ENCODE results near the gene STON2. TPM values are rescaled to one million over a fixed set of nuclear protein-coding genes. Genes with fewer than 3 reads are reported as not detected.

The STON2 gene
- total RNA-seq, 2 donors from 2014 or later, result 6.6 to 16.6 TPM

DNA sequence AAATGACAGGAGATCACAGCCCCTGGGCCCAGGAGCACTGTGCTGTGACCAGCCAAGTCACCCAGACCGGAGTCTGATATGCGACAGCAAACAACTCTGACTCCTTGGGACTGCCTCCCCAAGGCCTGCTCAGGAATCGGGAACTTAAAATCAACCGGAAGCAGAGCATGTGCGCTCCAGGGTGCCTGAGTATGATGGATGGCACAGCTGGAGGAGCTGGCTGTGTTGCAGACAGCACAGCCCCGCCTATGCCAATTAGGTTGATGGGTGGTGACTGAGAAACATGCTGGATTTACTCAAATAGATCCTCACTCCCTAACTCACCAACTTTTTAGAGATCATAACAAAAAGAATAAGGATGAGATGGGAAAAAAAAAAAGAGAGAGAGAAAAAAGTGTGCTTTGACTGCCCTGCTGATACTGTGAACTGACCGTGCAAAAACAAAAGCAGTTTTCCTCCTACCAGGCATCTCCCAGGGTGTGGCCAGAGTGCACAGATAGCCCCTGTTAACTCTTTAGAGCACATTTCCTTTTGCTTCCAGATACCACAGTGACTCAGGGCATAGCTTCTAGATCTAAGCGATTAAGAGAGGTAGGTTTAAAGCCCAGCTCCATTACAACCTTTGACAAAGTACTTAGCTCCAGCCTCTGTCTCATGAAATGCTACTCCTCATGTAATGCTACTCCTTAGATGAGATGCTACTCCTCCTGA lies 27.4 kb upstream of the STON2 start:
- Histone ChIP-seq H3K4me1 (no peaks in the 10 kb centered on the region), H3K27me3 (no peaks in the 10 kb centered on the region), H3K36me3 (replicated peaks in 1 of 2; ENCODE audit: insufficient read depth in 1 of 2, low read depth in 2 of 2) (no peaks in the 10 kb centered on the region), H3K9me3 (no peaks in the 10 kb centered on the region), H3K4me3 (no peak overlapping the region), H3K27ac (no peak overlapping the region)
- DNase-seq (peak in 1 of 4 donors; percentile 24), ATAC-seq (no peak)
- intact Hi-C loops (cut with DNase I), result no loop called here
- WGBS, 2 donors, result 45% methylated on average over 7 to 8 of the region's 8 CpGs
- TF ChIP-seq POLR2A (IDR thresholded peaks at IDR 0.05), result no peak
- no peak for TF ChIP-seq CTCF (IDR thresholded peaks at IDR 0.05)

GRCh38 chr14:81423504-81423903 lies 23.4 kb upstream of the STON2 start:
- no peaks in the 10 kb centered on the region for H3K9me3 ChIP-seq
- H3K27ac ChIP-seq, result no peak overlapping the region
- H3K36me3 ChIP-seq (replicated peaks in 1 of 2; ENCODE audit: insufficient read depth in 1 of 2, low read depth in 2 of 2), result no peaks in the 10 kb centered on the region
- DNase-seq, result peak in 2 of 4 donors; percentile 14 to 33
- no peaks in the 10 kb centered on the region for H3K4me1 ChIP-seq
- WGBS, 2 donors, result 64 to 69% methylated on average over 4 to 6 of the region's 6 CpGs
- intact Hi-C loops (cut with DNase I), result no loop called here
- no peak overlapping the region for H3K4me3 ChIP-seq
- no peaks in the 10 kb centered on the region for H3K27me3 ChIP-seq
- peak; percentile 40 for ATAC-seq
- TF ChIP-seq POLR2A (IDR thresholded peaks at IDR 0.05), result no peak
- TF ChIP-seq CTCF (IDR thresholded peaks at IDR 0.05), result no peak

DNA sequence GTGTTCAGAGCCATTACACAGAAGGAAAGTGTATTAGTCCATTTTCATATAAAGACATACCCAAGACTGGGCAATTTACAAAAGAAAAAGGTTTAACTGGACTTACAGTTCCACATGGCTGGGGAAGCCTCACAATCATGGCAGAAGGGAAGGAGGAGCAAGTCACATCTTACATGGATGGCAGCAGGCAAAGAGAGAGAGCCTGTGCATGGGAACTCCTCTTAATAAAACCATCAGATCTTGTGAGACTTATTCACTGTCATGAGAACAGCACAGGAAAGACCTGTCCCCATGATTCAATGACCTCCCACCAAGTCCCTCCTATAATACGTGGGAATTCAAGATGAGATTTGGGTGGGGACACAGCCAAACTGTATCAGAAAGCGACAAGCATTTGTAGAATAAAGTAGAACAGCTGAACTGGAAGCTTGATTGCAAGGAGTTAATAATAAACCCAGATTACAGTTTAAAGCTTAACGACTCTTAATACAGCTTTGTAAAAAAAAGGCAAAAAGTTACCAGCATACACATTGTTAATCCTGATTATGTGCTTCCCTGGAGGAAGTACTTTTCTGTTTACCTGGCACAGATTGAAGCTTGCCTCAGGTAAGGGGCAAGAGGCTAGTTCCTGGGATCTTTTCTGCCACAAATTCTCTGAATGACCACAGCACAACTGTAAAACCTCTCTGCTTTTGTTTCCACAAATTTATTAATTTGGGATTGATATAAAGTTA lies 18.1 kb upstream of the STON2 start:
- H3K4me3 ChIP-seq, result no peak overlapping the region
- H3K36me3 ChIP-seq (replicated peaks in 1 of 2; ENCODE audit: insufficient read depth in 1 of 2, low read depth in 2 of 2), result no peaks in the 10 kb centered on the region
- H3K27me3 ChIP-seq, result no peaks in the 10 kb centered on the region
- H3K27ac ChIP-seq, result no peak overlapping the region
- 40 to 54% methylated on average over 3 of the region's 3 CpGs for WGBS, 2 donors
- no peak for TF ChIP-seq CTCF (IDR thresholded peaks at IDR 0.05)
- TF ChIP-seq POLR2A (IDR thresholded peaks at IDR 0.05), result no peak
- ATAC-seq, result no peak
- intact Hi-C loops (cut with DNase I), result no loop called here
- no peak for DNase-seq
- H3K9me3 ChIP-seq, result no peaks in the 10 kb centered on the region
- H3K4me1 ChIP-seq, result no peaks in the 10 kb centered on the region

DNA sequence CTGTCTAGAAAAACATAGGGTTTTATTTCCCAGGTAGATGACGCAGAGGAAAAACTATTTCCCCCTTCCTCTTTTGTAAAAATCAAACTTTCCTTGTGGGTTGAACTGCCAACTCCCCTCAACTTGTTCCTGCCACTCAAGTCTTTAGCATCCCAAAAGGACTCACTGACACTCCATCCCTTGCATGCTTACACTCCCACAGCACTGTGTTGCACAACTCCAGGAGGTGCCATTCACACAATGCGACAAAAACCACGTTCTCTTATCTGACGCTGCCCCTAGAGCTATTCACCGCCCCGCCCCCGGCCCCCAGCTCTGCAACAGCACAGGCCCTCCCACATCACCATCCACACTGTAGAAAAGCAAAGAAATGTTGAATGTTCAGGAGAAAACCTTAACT lies 16.9 kb upstream of the STON2 start:
- TF ChIP-seq POLR2A (IDR thresholded peaks at IDR 0.05) (no peak), CTCF (IDR thresholded peaks at IDR 0.05) (no peak)
- Histone ChIP-seq H3K27me3 (no peaks in the 10 kb centered on the region), H3K27ac (no peak overlapping the region), H3K4me1 (no peaks in the 10 kb centered on the region), H3K9me3 (no peaks in the 10 kb centered on the region), H3K36me3 (replicated peaks in 1 of 2; ENCODE audit: insufficient read depth in 1 of 2, low read depth in 2 of 2) (no peaks in the 10 kb centered on the region), H3K4me3 (no peak overlapping the region)
- DNase-seq (no peak), ATAC-seq (no peak)
- WGBS, 2 donors, result 67 to 86% methylated on average over 7 of the region's 7 CpGs
- intact Hi-C loops (cut with DNase I), result no loop called here

Data from body of pancreas (tissue), 4 donors.